ENCODE data around the gene KRTAP4-8. TPM values are rescaled to one million over a fixed set of nuclear protein-coding genes. Genes with fewer than 3 reads are reported as not detected.
"Not testable (repeated sequence)": the region's sequence is repeated elsewhere in the genome, so short reads cannot be mapped to it uniquely, and the experiment has no call there.

The KRTAP4-8 gene
- total RNA-seq, 3 donors from 2014 or later, result not detected

DNA sequence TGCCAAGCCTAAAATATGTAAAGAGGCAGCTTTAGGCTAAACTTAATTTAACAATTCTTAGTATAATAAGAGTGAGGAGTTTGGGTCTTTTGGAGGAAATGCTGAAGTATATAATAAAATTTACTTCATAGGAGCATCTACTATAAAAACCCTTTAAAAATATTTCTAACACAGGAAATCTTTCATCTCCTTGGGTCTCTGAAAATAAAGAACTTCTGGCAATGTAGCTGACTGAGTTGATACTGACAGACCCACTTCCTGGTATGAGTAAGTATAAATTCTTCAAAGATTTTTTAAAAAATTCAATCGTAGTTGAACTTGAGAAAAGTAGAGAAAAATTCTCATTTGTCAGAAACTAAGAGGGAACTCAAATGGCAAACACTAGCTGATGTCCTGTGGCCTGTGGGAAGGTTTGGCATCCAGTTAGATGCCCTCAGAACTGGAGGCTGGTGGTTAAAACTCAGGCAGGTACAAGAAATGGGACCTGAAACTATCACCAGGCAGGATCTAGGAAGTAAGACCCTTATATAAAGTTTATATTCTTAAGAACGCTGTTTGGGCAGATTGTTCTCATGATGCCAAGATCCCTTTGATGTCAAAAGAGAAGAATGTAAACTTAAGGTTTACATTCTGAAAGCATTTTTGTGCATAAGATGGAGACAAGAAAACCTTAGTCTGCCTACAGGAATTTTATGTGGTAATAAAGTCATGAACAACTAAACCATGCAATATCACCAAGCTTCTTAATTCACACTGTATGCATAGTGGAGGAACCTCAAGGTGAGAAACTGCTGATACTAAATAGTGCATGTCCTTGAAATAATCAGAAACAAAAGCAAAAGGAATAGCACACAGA lies 36.2 kb upstream of the KRTAP4-8 start:
- intact Hi-C loops (cut with DNase I; ENCODE audit: low total_unique reads), result no loop called here
- no peaks in the 10 kb centered on the region for H3K4me1 ChIP-seq
- TF ChIP-seq POLR2AphosphoS5 (IDR thresholded peaks at IDR 0.05) (no peak), POLR2A (IDR thresholded peaks at IDR 0.05) (no peak)
- TF ChIP-seq, protein P1, sequence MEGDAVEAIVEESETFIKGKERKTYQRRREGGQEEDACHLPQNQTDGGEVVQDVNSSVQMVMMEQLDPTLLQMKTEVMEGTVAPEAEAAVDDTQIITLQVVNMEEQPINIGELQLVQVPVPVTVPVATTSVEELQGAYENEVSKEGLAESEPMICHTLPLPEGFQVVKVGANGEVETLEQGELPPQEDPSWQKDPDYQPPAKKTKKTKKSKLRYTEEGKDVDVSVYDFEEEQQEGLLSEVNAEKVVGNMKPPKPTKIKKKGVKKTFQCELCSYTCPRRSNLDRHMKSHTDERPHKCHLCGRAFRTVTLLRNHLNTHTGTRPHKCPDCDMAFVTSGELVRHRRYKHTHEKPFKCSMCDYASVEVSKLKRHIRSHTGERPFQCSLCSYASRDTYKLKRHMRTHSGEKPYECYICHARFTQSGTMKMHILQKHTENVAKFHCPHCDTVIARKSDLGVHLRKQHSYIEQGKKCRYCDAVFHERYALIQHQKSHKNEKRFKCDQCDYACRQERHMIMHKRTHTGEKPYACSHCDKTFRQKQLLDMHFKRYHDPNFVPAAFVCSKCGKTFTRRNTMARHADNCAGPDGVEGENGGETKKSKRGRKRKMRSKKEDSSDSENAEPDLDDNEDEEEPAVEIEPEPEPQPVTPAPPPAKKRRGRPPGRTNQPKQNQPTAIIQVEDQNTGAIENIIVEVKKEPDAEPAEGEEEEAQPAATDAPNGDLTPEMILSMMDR (IDR thresholded peaks at IDR 0.05), result no peak
- H3K27ac ChIP-seq, result no peak overlapping the region
- H3K36me3 ChIP-seq, result no peaks in the 10 kb centered on the region
- no peaks in the 10 kb centered on the region for H3K9me3 ChIP-seq
- no peak for DNase-seq (ENCODE audit: low spot score in 2 of 2)
- no peaks in the 10 kb centered on the region for H3K27me3 ChIP-seq
- H3K4me3 ChIP-seq, result no peak overlapping the region

DNA sequence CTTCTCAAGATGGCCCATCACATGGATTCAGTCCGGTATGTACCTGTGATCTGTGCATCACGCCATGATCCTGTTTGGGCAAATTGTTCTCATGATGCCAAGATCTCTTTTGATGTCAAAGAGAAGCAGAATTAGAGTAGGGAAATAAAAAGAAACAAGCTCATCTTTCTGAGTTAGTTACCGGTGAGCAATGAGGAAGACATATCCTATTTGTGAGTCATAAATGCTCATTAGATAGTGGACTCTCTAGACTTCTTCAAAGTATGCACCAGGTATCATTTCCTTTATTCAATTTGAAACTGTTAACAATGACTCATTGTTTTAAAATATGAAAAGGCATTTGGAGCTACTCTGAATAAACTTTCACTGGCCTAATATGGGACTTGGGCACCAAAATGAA lies 34.0 kb upstream of the KRTAP4-8 start:
- TF ChIP-seq, protein P1 (IDR thresholded peaks at IDR 0.05), result no peak
- no peak for TF ChIP-seq POLR2AphosphoS5 (IDR thresholded peaks at IDR 0.05)
- TF ChIP-seq POLR2A (IDR thresholded peaks at IDR 0.05), result no peak
- no peaks in the 10 kb centered on the region for H3K4me1 ChIP-seq
- no peaks in the 10 kb centered on the region for H3K9me3 ChIP-seq
- intact Hi-C loops (cut with DNase I; ENCODE audit: low total_unique reads), result no loop called here
- no peaks in the 10 kb centered on the region for H3K36me3 ChIP-seq
- H3K4me3 ChIP-seq, result no peak overlapping the region
- H3K27ac ChIP-seq, result peak overlapping the region in 1 of 2 donors; percentile 37
- no peaks in the 10 kb centered on the region for H3K27me3 ChIP-seq
- no peak for DNase-seq (ENCODE audit: low spot score in 2 of 2)

DNA sequence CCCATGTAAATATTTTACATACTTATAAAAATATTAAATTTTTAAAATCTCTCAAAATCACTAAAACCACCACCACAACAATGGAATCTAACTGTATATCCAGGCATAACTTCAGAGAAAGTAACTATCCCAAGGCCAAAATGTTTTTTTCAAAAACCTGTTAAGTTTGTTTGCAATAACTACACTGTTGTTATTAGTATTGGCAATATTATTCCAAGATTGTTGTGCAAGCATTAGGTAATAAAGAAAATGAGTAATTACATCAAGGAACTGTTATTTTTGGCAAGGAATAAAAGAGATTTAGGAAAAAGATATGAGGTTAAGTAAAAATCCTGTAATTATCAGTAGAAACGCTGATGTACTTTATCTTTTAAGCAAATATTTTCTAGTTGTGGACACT lies 29.4 kb upstream of the KRTAP4-8 start:
- DNase-seq (ENCODE audit: low spot score in 2 of 2), result no peak
- intact Hi-C loops (cut with DNase I; ENCODE audit: low total_unique reads), result no loop called here
- H3K27me3 ChIP-seq, result no peaks in the 10 kb centered on the region
- TF ChIP-seq POLR2AphosphoS5 (IDR thresholded peaks at IDR 0.05), result no peak
- TF ChIP-seq POLR2A (IDR thresholded peaks at IDR 0.05), result no peak
- TF ChIP-seq, protein P1 (IDR thresholded peaks at IDR 0.05), result no peak
- no peaks in the 10 kb centered on the region for H3K9me3 ChIP-seq
- H3K4me3 ChIP-seq, result no peak overlapping the region
- H3K36me3 ChIP-seq, result no peaks in the 10 kb centered on the region
- H3K4me1 ChIP-seq, result no peaks in the 10 kb centered on the region
- H3K27ac ChIP-seq, result no peak overlapping the region

DNA sequence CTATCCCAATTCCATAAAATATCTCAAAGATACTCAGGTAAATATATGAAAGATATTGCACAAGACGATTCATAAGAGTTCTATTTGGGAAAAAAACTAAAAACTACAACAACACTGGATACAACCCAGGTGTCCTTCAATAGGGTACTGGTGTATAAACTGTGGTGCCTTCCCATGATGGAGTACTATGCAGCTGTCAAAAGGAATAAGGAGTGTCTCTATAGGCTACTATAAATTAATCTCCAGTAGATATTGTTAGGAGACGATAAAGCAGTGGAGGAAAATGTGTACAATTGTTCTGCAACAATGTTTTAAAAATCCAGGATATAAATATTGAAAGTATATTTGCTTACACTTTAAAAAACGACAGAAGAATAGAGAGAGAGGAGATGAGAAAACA lies 28.5 kb upstream of the KRTAP4-8 start:
- no peak for DNase-seq (ENCODE audit: low spot score in 2 of 2)
- H3K4me1 ChIP-seq, result no peaks in the 10 kb centered on the region
- intact Hi-C loops (cut with DNase I; ENCODE audit: low total_unique reads), result no loop called here
- no peak overlapping the region for H3K4me3 ChIP-seq
- no peaks in the 10 kb centered on the region for H3K36me3 ChIP-seq
- H3K27me3 ChIP-seq, result no peaks in the 10 kb centered on the region
- H3K27ac ChIP-seq, result no peak overlapping the region
- TF ChIP-seq, protein P1 (IDR thresholded peaks at IDR 0.05), result no peak
- no peaks in the 10 kb centered on the region for H3K9me3 ChIP-seq

DNA sequence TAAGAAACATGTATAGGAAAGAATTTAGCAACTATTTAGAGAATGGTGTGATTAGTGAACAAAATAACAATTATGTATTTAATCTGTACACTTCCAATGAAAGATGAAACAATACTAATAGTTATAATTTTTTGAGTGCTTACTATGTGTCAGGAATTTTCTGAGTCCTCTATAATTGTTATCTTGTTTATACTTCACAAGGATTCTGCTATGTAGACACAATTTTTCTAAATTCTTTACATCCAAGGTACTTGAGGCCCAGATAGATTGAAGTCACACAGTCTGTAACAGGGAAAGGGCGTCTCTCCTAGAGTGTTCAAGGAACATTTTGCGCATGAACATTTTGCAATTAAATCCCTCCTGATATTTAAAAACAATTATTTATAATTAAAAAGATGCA lies 27.1 kb upstream of the KRTAP4-8 start:
- no peaks in the 10 kb centered on the region for H3K9me3 ChIP-seq
- intact Hi-C loops (cut with DNase I; ENCODE audit: low total_unique reads), result no loop called here
- H3K27ac ChIP-seq, result no peak overlapping the region
- no peak overlapping the region for H3K4me3 ChIP-seq
- no peaks in the 10 kb centered on the region for H3K4me1 ChIP-seq
- H3K27me3 ChIP-seq, result no peaks in the 10 kb centered on the region
- DNase-seq (ENCODE audit: low spot score in 2 of 2), result no peak
- H3K36me3 ChIP-seq, result no peaks in the 10 kb centered on the region
- TF ChIP-seq POLR2A (IDR thresholded peaks at IDR 0.05) (no peak), POLR2AphosphoS5 (IDR thresholded peaks at IDR 0.05) (no peak)
- TF ChIP-seq, protein P1 (IDR thresholded peaks at IDR 0.05), result no peak

DNA sequence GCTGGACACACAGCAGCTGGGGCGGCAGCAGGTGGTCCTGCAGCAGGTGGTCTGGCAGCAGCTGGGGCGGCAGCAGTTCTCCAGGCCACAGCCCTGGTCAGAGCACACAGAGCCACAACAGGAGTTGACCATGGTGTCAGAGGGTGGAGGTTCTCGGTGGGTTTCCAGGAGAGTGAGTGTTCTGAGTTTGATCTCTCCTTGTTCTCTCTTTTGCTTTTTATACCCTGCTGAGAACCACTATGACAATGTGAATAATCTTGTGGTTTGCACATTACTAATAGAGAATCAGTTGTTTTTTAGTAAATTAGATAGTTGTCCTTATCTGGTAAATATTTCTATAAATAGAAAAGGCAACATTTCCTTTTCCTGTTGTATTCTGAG lies 26.0 kb upstream of the KRTAP4-8 start, which contains the start of gene KRTAP4-12:
Gene KRTAP4-12 (minus strand): TSS at position 192 of the 381 bp plus-strand sequence. CDS start 60 bp downstream, at position 132.
- intact Hi-C loops (cut with DNase I; ENCODE audit: low total_unique reads); H3K27ac ChIP-seq; H3K36me3 ChIP-seq; H3K9me3 ChIP-seq; DNase-seq (ENCODE audit: low spot score in 2 of 2); H3K27me3 ChIP-seq; H3K4me1 ChIP-seq; H3K4me3 ChIP-seq: not testable (repeated sequence)

DNA sequence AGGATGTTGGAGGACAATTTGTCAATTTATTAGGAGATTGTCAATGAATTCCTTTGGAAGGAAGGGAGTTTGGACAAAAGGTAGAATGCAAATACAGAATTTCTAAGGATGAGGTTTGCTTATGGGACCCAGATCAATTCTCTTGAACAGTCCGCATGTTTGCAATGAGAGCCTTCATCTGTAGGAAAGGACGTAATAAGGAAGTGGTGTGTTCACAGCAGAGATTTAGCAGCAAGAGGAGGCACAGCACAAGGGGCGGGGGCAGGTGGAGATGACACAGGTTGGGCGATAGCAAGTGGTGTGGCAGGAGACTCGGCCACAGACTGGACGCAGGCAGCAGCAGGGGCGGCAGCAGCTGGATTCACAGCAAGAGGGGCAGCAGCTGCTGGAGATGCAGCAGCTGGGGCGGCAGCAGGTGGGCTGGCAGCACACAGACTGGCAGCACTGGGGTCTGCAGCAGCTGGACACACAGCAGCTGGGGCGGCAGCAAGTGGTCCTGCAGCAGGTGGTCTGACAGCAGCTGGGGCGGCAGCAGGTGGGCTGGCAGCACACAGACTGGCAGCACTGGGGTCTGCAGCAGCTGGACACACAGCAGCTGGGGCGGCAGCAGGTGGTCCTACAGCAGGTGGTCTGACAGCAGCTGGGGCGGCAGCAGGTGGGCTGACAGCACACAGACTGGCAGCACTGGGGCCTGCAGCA lies 25.5 kb upstream of the KRTAP4-8 start:
- H3K9me3 ChIP-seq; H3K36me3 ChIP-seq; H3K27ac ChIP-seq; H3K27me3 ChIP-seq; intact Hi-C loops (cut with DNase I; ENCODE audit: low total_unique reads); DNase-seq (ENCODE audit: low spot score in 2 of 2); H3K4me3 ChIP-seq; H3K4me1 ChIP-seq: not testable (repeated sequence)
